ENCODE data around the gene MLLT10.

- no peak for TF ChIP-seq BRCA1 (IDR thresholded peaks at IDR 0.05; ENCODE audit: low read depth, low read length)
- no peak for TF ChIP-seq USF2 (IDR thresholded peaks at IDR 0.05; ENCODE audit: low read length)
- TF ChIP-seq EZH2 (IDR thresholded peaks at IDR 0.05; ENCODE audit: low read depth, low read length, severe bottlenecking) = no peak
- no peak for TF ChIP-seq CTCF (IDR thresholded peaks at IDR 0.05; ENCODE audit: control extremely low read depth in 1 of 3, insufficient read depth in 1 of 3, low read depth in 1 of 3, low read length in 3 of 3)
- TF ChIP-seq EP300 (IDR thresholded peaks at IDR 0.05; ENCODE audit: borderline replicate concordance in 1 of 2, low read depth in 2 of 2, low read length in 2 of 2) = no peak
- TF ChIP-seq RFX5 (IDR thresholded peaks at IDR 0.05; ENCODE audit: borderline replicate concordance, low read depth, low read length) = no peak
- TF ChIP-seq ATF3 (IDR thresholded peaks at IDR 0.05; ENCODE audit: insufficient read depth, low read depth, low read length) = no peak
- no peak for TF ChIP-seq E2F6 (IDR thresholded peaks at IDR 0.05)
- no peak for TF ChIP-seq SP1 (IDR thresholded peaks at IDR 0.05; ENCODE audit: low read depth, low read length)
- no peak for TF ChIP-seq KDM1A (IDR thresholded peaks at IDR 0.05; ENCODE audit: borderline replicate concordance, low read length)
- no peak for TF ChIP-seq TAF1 (IDR thresholded peaks at IDR 0.05; ENCODE audit: low read depth, low read length)
- TF ChIP-seq CBX8 (IDR thresholded peaks at IDR 0.05; ENCODE audit: borderline replicate concordance, low read depth, low read length) = no peak
- no peak for TF ChIP-seq KDM4A (IDR thresholded peaks at IDR 0.05; ENCODE audit: low read depth, low read length, severe bottlenecking)
- TF ChIP-seq NANOG (IDR thresholded peaks at IDR 0.05; ENCODE audit: insufficient read depth, low read depth, low read length, poor library complexity, severe bottlenecking) = no peak
Measured at GRCh38 chr10:21661087-21661486, 127.1 kb downstream of the MLLT10 start.
